Stimulated activated CD4-positive, alpha-beta T cell treated with anti-CD3 and anti-CD28 coated beads, Interleukin-15, amount 100 ng/mL, for 24 hours (primary cell): ENCODE measurements around the gene TNS3.
"Not testable (repeated sequence)": the region's sequence is repeated elsewhere in the genome, so short reads cannot be mapped to it uniquely, and the experiment has no call there.

Experiments
- DNase-seq: peaks from one replicate; pipeline ENCODE4 v3.0.0-alpha.2; 2020

The TNS3 gene

DNA sequence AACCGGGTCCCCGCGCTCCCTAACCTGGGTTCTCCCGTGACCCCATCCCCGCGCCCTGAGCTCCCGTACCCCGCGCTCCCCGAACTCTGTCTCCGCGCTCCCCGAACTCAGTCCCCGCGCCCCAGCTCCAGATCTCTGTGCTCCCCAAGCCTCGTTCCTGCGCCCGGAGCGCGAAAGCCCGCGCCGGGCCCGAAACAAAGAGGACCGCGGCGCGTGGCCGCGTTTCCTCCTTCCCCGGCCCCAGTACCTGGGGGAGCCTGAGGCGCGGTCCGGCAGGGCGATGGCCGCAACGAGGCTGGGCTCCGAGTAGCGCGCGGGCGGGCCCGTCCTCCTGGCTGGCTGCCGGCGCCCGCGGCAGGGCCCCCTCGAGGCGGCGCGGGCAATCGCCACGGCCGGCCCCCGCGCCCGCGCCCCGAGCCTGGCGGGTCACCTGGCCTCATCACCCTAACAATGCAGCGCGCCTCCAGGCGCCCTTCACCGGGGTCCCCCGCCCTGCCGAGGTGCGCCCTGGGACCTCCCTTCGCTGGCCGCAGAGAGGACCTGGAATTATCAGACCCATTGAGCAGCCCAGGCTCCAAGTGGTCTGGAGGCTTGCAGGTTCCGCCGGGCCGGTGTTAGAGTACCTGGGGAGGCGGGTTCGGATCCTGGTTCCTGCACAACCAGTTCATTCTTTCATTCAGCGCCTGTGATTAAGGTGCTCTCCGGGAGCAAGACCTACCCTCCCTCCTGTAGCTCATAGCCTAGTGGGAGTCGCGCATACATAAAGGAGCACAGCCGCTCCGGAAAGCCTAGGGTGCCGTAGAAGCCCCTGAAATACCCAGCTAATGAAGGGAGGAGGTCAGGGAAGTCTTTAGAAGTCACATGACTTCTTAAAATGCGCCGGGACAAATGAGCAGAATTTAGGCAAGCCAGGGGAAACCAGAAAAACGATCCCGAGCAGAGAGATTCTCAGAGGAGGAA, at the start of gene TNS3:
Gene TNS3, minus strand, starts transcription at position 308 of the 960 bp plus-strand sequence. CDS start 142,475 bp downstream, outside the sequence.
- no peak for DNase-seq

- no peak for DNase-seq
These were observed 49.8 kb upstream of the TNS3 start for GRCh38 chr7:47631711-47632110.

GRCh38 chr7:47627580-47628283, 45.8 kb upstream of the TNS3 start:
- DNase-seq: no peak

DNA sequence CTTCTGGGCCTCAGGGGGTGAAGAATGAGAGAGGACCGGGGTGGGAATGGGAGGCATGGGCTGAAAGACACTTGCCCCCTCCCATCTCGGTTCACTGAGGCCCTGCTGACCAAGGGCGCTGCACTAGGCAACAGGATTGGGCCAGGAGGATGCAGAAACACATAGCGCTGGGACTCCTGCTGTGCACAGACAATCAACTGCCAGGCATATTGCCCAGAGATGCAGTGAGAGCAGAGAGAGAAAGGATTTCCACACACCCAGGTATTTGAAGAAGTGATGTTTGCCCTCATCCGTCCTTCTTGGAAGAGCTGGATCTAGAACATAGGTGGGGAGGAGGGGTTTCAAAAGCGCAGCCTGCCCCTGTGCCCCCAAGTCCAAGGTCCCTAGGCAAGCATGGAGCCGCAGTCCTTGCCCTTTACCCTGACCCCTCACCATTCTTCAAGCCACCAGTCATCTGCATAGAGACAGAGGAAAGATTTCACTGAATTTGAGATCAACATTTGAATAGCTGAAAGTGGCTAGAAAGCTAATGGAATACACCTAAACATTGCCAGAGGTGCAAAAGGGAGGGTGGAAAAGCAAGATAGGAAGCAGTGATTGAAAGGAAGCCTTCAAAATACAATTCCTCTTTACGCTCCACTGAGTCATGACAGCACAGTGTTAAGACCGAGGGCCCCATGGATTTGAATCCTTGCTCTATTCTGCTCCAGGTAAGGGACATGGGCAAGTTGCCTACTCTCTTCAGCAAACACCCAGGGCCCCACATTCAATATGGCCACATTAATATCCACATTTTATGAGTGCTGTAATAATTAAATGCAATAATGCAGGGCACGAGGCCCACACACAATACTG, 44.2 kb upstream of the TNS3 start:
- no peak for DNase-seq

- DNase-seq: no peak
These were observed 42.8 kb upstream of the TNS3 start for GRCh38 chr7:47624689-47625088.

- DNase-seq: no peak
These were observed 41.2 kb upstream of the TNS3 start for GRCh38 chr7:47622946-47623640.

DNA sequence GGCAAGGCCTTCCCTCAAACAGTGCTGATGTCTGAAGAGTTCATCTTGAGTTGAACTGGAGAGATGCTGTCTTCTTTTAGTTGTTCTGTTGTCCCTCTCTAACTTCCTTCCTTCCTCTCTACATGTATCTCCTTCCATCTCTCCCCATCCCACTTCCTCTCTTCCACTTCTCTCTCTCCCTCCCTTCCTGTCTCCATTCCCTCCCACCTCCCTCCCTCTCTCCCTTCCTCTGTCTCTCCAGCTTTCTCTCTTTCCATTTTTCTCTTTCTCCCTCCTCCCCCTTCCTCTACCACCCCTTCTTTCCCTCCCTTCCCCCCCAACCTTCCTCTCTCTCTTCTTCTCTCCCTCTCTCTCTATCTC, 40.7 kb upstream of the TNS3 start:
- no peak for DNase-seq

GRCh38 chr7:47621979-47622561, 40.2 kb upstream of the TNS3 start:
- no peak for DNase-seq

- no peak for DNase-seq
These were observed 39.4 kb upstream of the TNS3 start for GRCh38 chr7:47621347-47621746.

GRCh38 chr7:47619806-47620205, 37.9 kb upstream of the TNS3 start:
- DNase-seq: no peak

DNA sequence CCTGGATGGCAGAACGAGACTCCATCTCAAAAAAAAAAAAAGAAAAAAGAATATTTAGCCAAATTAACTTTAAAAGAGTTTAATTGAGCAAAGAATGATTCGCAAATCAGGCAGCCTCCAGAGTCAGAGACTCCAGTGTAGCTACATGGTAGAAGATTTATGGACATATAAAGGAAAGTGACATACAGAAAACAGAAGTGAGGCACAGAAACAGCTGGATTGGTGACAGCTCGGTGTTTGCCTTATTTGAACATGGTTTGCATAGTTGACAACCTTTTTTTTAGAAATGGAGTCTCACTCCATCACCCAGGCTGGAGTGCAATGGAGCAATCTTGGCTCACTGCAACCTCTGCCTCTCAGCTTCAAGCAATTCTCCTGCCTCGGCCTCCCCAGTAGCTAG, 35.2 kb upstream of the TNS3 start:
- DNase-seq: no peak

- DNase-seq: no peak
These were observed 32.5 kb upstream of the TNS3 start for GRCh38 chr7:47614450-47614849.

- DNase-seq: no peak
These were observed 29.2 kb upstream of the TNS3 start for GRCh38 chr7:47611045-47611511.

DNA sequence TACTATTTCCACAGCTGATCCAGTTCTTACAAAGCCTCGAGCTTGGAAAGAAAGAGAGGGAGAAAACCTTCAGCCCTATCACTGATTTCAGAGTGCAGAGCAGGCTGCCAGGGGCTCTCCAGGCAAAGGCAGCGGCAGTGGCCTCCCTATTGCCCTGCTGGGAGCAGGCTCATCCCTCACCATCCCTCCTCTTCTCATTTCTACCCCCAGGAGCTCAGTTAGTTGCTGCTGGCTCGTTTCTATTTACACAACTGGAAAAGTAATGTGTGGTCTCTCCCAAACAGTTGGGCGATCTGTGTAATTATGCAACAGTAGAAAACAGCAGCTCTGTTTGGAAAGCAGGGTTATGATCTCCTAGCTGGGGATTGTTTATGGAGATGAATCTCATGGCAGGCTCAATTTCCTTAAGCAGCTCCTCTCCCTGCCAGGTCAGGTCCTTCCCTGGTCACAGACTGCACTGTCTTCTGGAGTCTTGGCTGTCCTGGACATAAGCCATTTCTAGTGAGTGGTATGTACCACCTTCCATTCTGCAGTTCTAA, 28.7 kb upstream of the TNS3 start:
- no peak for DNase-seq

- DNase-seq: no peak
These were observed 28.0 kb upstream of the TNS3 start for GRCh38 chr7:47609803-47610452.

GRCh38 chr7:47606593-47607046, 24.7 kb upstream of the TNS3 start:
- not testable (repeated sequence) for DNase-seq

- DNase-seq: no peak
These were observed 24.1 kb upstream of the TNS3 start for GRCh38 chr7:47605816-47606575.

GRCh38 chr7:47604496-47604890, 22.6 kb upstream of the TNS3 start:
- DNase-seq: no peak

DNA sequence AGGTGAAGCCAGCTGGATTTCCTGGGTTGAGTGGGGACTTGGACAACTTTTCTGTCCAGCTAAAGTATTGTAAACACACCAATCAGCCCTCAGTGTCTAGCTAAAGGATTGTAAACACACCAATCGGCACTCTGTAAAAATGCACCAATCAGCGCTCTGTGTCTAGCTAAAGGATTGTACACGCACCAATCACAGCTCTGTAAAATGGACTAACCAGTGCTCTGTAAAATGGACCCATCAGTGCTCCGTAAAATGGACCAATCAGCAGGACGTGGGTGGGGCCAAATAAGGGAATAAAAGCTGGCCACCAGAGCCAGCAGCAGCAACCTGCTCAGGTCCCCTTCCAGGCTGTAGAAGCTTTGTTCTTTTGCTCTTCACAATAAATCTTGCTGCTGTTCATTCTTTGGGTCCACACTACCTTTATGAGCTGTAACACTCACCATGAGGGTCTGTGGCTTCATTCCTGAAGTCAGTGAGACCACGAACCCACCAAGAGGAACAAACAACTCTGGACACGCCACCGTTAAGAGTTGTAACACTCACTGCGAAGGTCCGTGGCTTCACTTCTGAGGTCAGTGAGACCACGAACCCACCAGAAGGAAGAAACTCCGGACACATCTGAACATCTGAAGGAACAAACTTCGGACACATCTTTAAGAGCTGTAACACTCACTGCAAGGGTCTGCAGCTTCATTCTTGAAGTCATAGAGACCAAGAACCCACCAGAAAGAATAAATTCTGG, 21.8 kb upstream of the TNS3 start:
- DNase-seq: not testable (repeated sequence)
